GM19328 (cell line): Measurements from ENCODE around the gene ASTN2.

Source experiments
- ATAC-seq: cut with Tn5 transposase; IDR thresholded peaks from one replicate; pipeline ENCODE4 v1.9.1; 2021; ENCODE audit warnings: mild to moderate bottlenecking, moderate library complexity; ENCODE audit not compliant: unreplicated experiment

Gene ASTN2

GRCh38 chr9:117029341-117029740 is 385.5 kb downstream of the ASTN2 start:
- ATAC-seq: no peak

GRCh38 chr9:117028103-117028858 is 386.6 kb downstream of the ASTN2 start:
- no peak for ATAC-seq

GRCh38 chr9:117021906-117022305 is 393.0 kb downstream of the ASTN2 start:
- no peak for ATAC-seq

GRCh38 chr9:117018966-117019617 is 395.8 kb downstream of the ASTN2 start:
- no peak for ATAC-seq

- ATAC-seq: no peak
Measured at GRCh38 chr9:117017414-117017985, 397.4 kb downstream of the ASTN2 start.

GRCh38 chr9:117014061-117014460 is 400.8 kb downstream of the ASTN2 start:
- ATAC-seq: no peak

GRCh38 chr9:117013440-117013995 is 401.3 kb downstream of the ASTN2 start:
- ATAC-seq: no peak

- no peak for ATAC-seq
Measured at GRCh38 chr9:117010061-117010460, 404.8 kb downstream of the ASTN2 start.

- ATAC-seq: no peak
Measured at GRCh38 chr9:117008876-117009275, 406.0 kb downstream of the ASTN2 start.

- no peak for ATAC-seq
Measured at GRCh38 chr9:117008461-117008860, 406.4 kb downstream of the ASTN2 start.

- ATAC-seq: no peak
Measured at GRCh38 chr9:117002686-117003085, 412.2 kb downstream of the ASTN2 start.

- no peak for ATAC-seq
Measured at GRCh38 chr9:117000834-117001233, 414.0 kb downstream of the ASTN2 start.

GRCh38 chr9:117000196-117000723 is 414.6 kb downstream of the ASTN2 start:
- no peak for ATAC-seq

GRCh38 chr9:116998305-116998704 is 416.6 kb downstream of the ASTN2 start:
- ATAC-seq: no peak

- ATAC-seq: no peak
Measured at GRCh38 chr9:116992865-116993264, 422.0 kb downstream of the ASTN2 start.

- no peak for ATAC-seq
Measured at GRCh38 chr9:116991051-116991450, 423.8 kb downstream of the ASTN2 start.

GRCh38 chr9:116990592-116990991 is 424.3 kb downstream of the ASTN2 start:
- no peak for ATAC-seq

- no peak for ATAC-seq
Measured at GRCh38 chr9:116987721-116988485, 427.0 kb downstream of the ASTN2 start.

GRCh38 chr9:116986015-116986414 is 428.8 kb downstream of the ASTN2 start:
- ATAC-seq: no peak

GRCh38 chr9:116985596-116985995 is 429.3 kb downstream of the ASTN2 start:
- no peak for ATAC-seq

GRCh38 chr9:116984111-116984510 is 430.7 kb downstream of the ASTN2 start:
- no peak for ATAC-seq
